ENCODE data around the gene DNAJB13.

Gene DNAJB13

GRCh38 chr11:73968356-73968966 is 17.6 kb downstream of the DNAJB13 start:
- H3K4me3 ChIP-seq (ENCODE audit: control insufficient read depth, low read depth, low read length) = no peak overlapping the region
- no peak for TF ChIP-seq CTCF (IDR thresholded peaks at IDR 0.05; ENCODE audit: control insufficient read depth, insufficient read depth, low read depth, low read length, missing control alignments)
- DNase-seq (ENCODE audit: low read depth) = no peak

- H3K4me3 ChIP-seq (ENCODE audit: control insufficient read depth, low read depth, low read length) = no peak overlapping the region
- no peak for TF ChIP-seq CTCF (IDR thresholded peaks at IDR 0.05; ENCODE audit: control insufficient read depth, insufficient read depth, low read depth, low read length, missing control alignments)
- DNase-seq (ENCODE audit: low read depth) = no peak
Measured at GRCh38 chr11:73969091-73969490, 18.3 kb downstream of the DNAJB13 start.

GRCh38 chr11:73969991-73970800 is 19.4 kb downstream of the DNAJB13 start:
- H3K4me3 ChIP-seq (ENCODE audit: control insufficient read depth, low read depth, low read length) = no peak overlapping the region
- no peak for DNase-seq (ENCODE audit: low read depth)
- no peak for TF ChIP-seq CTCF (IDR thresholded peaks at IDR 0.05; ENCODE audit: control insufficient read depth, insufficient read depth, low read depth, low read length, missing control alignments)

- no peak for DNase-seq (ENCODE audit: low read depth)
- no peak overlapping the region for H3K4me3 ChIP-seq (ENCODE audit: control insufficient read depth, low read depth, low read length)
- no peak for TF ChIP-seq CTCF (IDR thresholded peaks at IDR 0.05; ENCODE audit: control insufficient read depth, insufficient read depth, low read depth, low read length, missing control alignments)
Measured at GRCh38 chr11:73971175-73971719, 20.4 kb downstream of the DNAJB13 start.

- no peak for TF ChIP-seq CTCF (IDR thresholded peaks at IDR 0.05; ENCODE audit: control insufficient read depth, insufficient read depth, low read depth, low read length, missing control alignments)
- no peak for DNase-seq (ENCODE audit: low read depth)
- H3K4me3 ChIP-seq (ENCODE audit: control insufficient read depth, low read depth, low read length) = no peak overlapping the region
Measured at GRCh38 chr11:73972187-73972586, 21.4 kb downstream of the DNAJB13 start.

GRCh38 chr11:73972620-73973449 is 22.0 kb downstream of the DNAJB13 start:
- H3K4me3 ChIP-seq (ENCODE audit: control insufficient read depth, low read depth, low read length) = no peak overlapping the region
- no peak for TF ChIP-seq CTCF (IDR thresholded peaks at IDR 0.05; ENCODE audit: control insufficient read depth, insufficient read depth, low read depth, low read length, missing control alignments)
- no peak for DNase-seq (ENCODE audit: low read depth)

Data from AG09309 (cell line).